AG04450 (cell line): ENCODE results near the gene RFTN1. TPM values are rescaled to one million over a fixed set of nuclear protein-coding genes. Genes with fewer than 3 reads are reported as not detected.

Experiments used
- CTCF ChIA-PET: fragments of 300-600, 350-600 bp; formaldehyde crosslinking; extraction: SDS; loops from one replicate; lab custom pipeline; 2022; ENCODE audit warnings: antibody characterized with exemption, inconsistent platforms; lab: Charles Lee
- POLR2A ChIA-PET: fragments of 350-600 bp; formaldehyde crosslinking; extraction: SDS; loops from one replicate; lab custom pipeline; 2021; ENCODE audit warnings: antibody characterized with exemption, inconsistent platforms; lab: Yijun Ruan, JAX
- DNase-seq: peaks from one replicate; pipeline ENCODE4 v3.0.0-alpha.2; 2011; ENCODE audit warnings: low read depth, low spot score
- H3K27ac ChIP-seq: one replicate; pipeline ENCODE4 v1.5.1; 2012; ENCODE audit warnings: low read depth, low read length, control low read depth
- H3K27me3 ChIP-seq: one replicate; pipeline ENCODE4 v1.6.0; 2012; ENCODE audit warnings: low read length; ENCODE audit not compliant: control insufficient read depth, insufficient read depth
- H3K4me3 ChIP-seq: 2 replicates; pipeline ENCODE4 v1.5.1; 2011; ENCODE audit warnings: mild to moderate bottlenecking, low read depth, low read length, control low read depth
- H3K9me3 ChIP-seq: 2 replicates; pipeline ENCODE4 v1.5.1; 2012; ENCODE audit warnings: low read length; ENCODE audit not compliant: control insufficient read depth, insufficient read depth
- CTCF ChIP-seq: IDR thresholded peaks from 2 replicates; pipeline ENCODE4 v1.5.1; 2011; ENCODE audit warnings: low read depth, low read length, control low read depth, inconsistent platforms
- polyA plus RNA-seq: library from polyadenylated mRNA; depleted of rRNA; stranded (reverse); fragments of >200 nt; gene quantifications from 2 replicates; pipeline ENCODE4 v1.2.3, GENCODE V29; 2011

RFTN1 gene
- polyA plus RNA-seq, 1 experiment = 97.3 TPM

DNA sequence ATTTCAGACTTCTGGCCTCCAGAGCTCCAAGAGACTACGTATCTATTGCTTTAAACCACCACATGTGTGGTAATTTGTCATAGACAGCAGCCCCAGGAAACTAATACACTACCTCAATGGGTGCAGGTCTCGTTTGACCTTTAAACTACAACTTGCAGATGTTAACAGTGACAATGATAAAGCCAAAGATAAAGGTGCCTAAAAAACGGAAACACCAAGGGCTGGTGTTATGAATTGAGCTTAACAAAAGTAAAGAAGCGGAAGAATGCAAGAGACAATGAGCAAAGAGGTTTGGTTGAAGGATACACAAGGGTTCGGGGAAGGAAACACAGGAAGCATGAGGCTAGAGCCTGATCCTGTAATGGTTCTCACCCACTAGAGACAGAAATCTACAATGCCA is 50.8 kb downstream of the RFTN1 start:
- ChIA-PET POLR2A (no interaction called here), CTCF (no interaction called here)
- DNase-seq = no peak
- H3K4me3 ChIP-seq = no peak overlapping the region
- H3K27me3 ChIP-seq = no peaks in the 10 kb centered on the region
- no peak for TF ChIP-seq CTCF
- H3K9me3 ChIP-seq = no peaks in the 10 kb centered on the region
- H3K27ac ChIP-seq = no peak overlapping the region

GRCh38 chr3:16461463-16462245 is 51.8 kb downstream of the RFTN1 start:
- no peak overlapping the region for H3K27ac ChIP-seq
- DNase-seq = no peak
- H3K4me3 ChIP-seq = no peak overlapping the region
- H3K27me3 ChIP-seq = no peaks in the 10 kb centered on the region
- H3K9me3 ChIP-seq = no peaks in the 10 kb centered on the region
- ChIA-PET CTCF (interaction anchor here (0.6 to 1.1 kb wide), 2 partner anchors 74 to 125 kb away, joined by 3 to 5 read pairs; no protein-coding TSS in a partner anchor), POLR2A (no interaction called here)
- TF ChIP-seq CTCF = no peak

DNA sequence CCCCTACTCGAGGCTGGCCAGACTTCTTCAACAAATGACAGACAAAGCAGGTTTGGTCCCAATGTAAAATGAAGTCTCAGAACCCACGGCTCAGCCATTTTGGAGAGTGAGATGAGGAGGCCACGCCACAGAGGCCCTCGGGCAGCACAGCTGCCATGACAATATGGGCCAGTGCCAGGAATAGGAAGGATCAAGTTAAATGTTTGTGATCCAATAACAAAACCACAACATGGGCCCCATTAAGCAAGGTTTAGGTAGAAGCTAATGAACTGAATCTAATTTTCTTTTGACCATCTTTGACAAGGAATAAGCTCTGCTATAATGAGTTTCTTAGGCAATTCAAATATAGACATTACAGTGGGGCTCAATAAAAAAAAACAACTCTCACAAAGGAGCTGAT is 52.6 kb downstream of the RFTN1 start:
- Histone ChIP-seq H3K4me3 (no peak overlapping the region), H3K9me3 (no peaks in the 10 kb centered on the region), H3K27me3 (no peaks in the 10 kb centered on the region), H3K27ac (no peak overlapping the region)
- no peak for DNase-seq
- POLR2A ChIA-PET = no interaction called here
- CTCF ChIA-PET = interaction anchor here (1.1 kb wide), 1 partner anchor 75 kb away, joined by 5 read pairs; no protein-coding TSS in a partner anchor
- TF ChIP-seq CTCF = no peak

DNA sequence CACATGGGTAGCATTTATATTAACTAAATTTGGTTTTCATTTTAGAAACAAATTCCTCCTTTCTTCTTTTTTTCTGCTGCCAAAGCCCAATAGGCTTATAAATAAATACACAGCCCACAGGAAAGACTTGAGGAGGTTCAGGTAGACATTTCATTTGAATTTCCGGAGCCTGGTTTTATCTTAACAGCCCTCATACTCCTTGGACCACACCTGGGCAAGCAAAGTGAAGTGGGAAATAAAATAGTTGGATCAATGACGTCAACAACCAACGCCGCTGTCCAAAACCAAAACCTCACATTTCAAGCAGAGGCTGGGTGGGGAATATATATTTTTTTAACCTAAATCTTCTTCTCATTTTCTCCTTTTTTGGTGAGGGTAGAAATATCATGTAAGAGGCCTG is 53.2 kb downstream of the RFTN1 start:
- ChIA-PET POLR2A (no interaction called here), CTCF (interaction anchor here (0.5 kb wide), 1 partner anchor 57 kb away, joined by 4 read pairs; no protein-coding TSS in a partner anchor)
- no peak for DNase-seq
- Histone ChIP-seq H3K9me3 (no peaks in the 10 kb centered on the region), H3K27ac (no peak overlapping the region), H3K27me3 (no peaks in the 10 kb centered on the region), H3K4me3 (no peak overlapping the region)
- no peak for TF ChIP-seq CTCF

DNA sequence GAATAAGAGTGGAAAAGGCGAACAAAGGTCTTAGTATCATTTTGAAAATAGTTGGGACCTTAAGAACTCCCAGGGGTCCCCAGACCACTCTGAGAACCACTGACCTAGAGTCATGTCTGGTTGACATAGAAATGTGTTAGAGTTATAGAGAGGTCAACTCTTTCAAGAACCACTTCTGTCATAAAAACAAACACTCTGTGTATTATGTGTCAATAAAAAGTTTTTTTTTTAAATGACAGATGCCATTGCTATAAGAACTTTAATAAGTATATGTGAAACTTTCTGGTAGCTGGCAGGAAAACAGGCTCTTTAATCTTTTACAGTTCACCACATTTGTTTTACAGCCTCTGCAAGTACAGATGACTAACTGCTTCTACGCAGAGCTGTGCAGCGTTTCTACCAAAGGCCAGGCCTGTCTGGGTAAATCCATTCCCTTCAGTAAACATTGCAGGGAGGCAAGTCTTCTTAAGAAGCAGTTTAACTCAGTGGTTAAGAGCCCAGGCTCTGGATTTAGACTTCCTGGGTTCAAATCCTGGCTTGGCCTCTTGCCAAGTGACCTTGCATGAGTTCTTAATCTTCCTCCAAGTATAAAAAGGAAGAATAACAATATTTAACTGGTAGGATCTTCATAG is 56.6 kb downstream of the RFTN1 start:
- Histone ChIP-seq H3K27me3 (no peaks in the 10 kb centered on the region), H3K9me3 (no peaks in the 10 kb centered on the region), H3K27ac (peak overlapping the region; percentile 66), H3K4me3 (no peak overlapping the region)
- CTCF ChIA-PET = no interaction called here
- no peak for TF ChIP-seq CTCF
- peak; percentile 71 for DNase-seq
- POLR2A ChIA-PET = interaction anchor here (0.7 to 1.0 kb wide), 3 partner anchors 20 to 57 kb away, joined by 3 read pairs; no protein-coding TSS in a partner anchor
